Naive B cell (primary cell): ENCODE results near the gene ST7. TPM values are rescaled to one million over a fixed set of nuclear protein-coding genes. Genes with fewer than 3 reads are reported as not detected.

Experiments
- ATAC-seq, 2 donors: fragments of 150-1000 bp; cut with Tn5 transposase; 2 replicates each; pipeline ENCODE4 v1.10.0; 2021; ENCODE audit warnings: low read depth in 2 of 2, mild to moderate bottlenecking in 2 of 2, moderate library complexity in 2 of 2
- DNase-seq: peaks from one replicate; pipeline ENCODE4 v3.0.0; 2022
- H3K27ac Mint-ChIP-seq, 6 donors: one replicate each; pipeline ENCODE4 v1.8.0; 2020 to 2022; ENCODE audit warnings: mild to moderate bottlenecking in 6 of 6, mixed read lengths in 6 of 6, moderate library complexity in 5 of 6, inconsistent platforms in 2 of 6
- H3K27me3 Mint-ChIP-seq, 3 donors: one replicate each; pipeline ENCODE4 v1.8.0; 2021 to 2022; ENCODE audit warnings: mixed read lengths in 3 of 3, mild to moderate bottlenecking in 1 of 3
- H3K36me3 Mint-ChIP-seq, 2 donors: one replicate each; pipeline ENCODE4 v1.8.0; 2020 to 2022; ENCODE audit warnings: mixed read lengths in 2 of 2, inconsistent platforms in 1 of 2, mild to moderate bottlenecking in 1 of 2
- H3K4me1 Mint-ChIP-seq, 3 donors: one replicate each; pipeline ENCODE4 v1.8.0; 2020 to 2022; ENCODE audit warnings: mixed read lengths in 3 of 3, inconsistent platforms in 1 of 3, mild to moderate bottlenecking in 1 of 3, moderate library complexity in 1 of 3
- H3K4me3 Mint-ChIP-seq, 8 donors: one replicate each; pipeline ENCODE4 v1.8.0; 2020 to 2022; ENCODE audit warnings: mild to moderate bottlenecking in 8 of 8, mixed read lengths in 8 of 8, moderate library complexity in 8 of 8, inconsistent platforms in 2 of 8
- H3K9me3 Mint-ChIP-seq, 7 donors: one replicate each; pipeline ENCODE4 v1.8.0; 2020 to 2022; ENCODE audit warnings: mixed read lengths in 7 of 7, mild to moderate bottlenecking in 5 of 7, inconsistent platforms in 2 of 7, moderate library complexity in 1 of 7
- polyA plus RNA-seq, 6 donors: library from polyadenylated mRNA; unstranded; fragments of 300-500 nt; fragmentation: Illumina TruSeq; gene quantifications; one replicate each; pipeline ENCODE4 v1.2.3, GENCODE V29; 2021; ENCODE audit warnings: low read depth in 6 of 6

The ST7 gene
- polyA plus RNA-seq, 6 donors from 2014 or later: 0.49 to 3.7 (median 0.63) TPM; not detected in 1

GRCh38 chr7:117184367-117184766 lies 231.1 kb downstream of the ST7 start:
- Mint-ChIP-seq H3K27ac (no peak overlapping the region), H3K27me3 (no peaks in the 10 kb centered on the region), H3K4me3 (no peak overlapping the region), H3K9me3 (peaks cover 0 to 3% (median 0%) of the 10 kb centered on the region in 7 donors), H3K4me1 (no peaks in the 10 kb centered on the region), H3K36me3 (no peaks in the 10 kb centered on the region)
- no peak for ATAC-seq
- no peak for DNase-seq

GRCh38 chr7:117185124-117185523 lies 231.8 kb downstream of the ST7 start:
- H3K36me3 Mint-ChIP-seq: no peaks in the 10 kb centered on the region
- H3K9me3 Mint-ChIP-seq: peaks cover 0 to 3% (median 0%) of the 10 kb centered on the region in 7 donors
- H3K4me1 Mint-ChIP-seq: no peaks in the 10 kb centered on the region
- no peak overlapping the region for H3K27ac Mint-ChIP-seq
- no peak overlapping the region for H3K4me3 Mint-ChIP-seq
- no peaks in the 10 kb centered on the region for H3K27me3 Mint-ChIP-seq
- DNase-seq (no peak), ATAC-seq (no peak)

- peaks cover 0 to 3% (median 0%) of the 10 kb centered on the region in 7 donors for H3K9me3 Mint-ChIP-seq
- H3K4me3 Mint-ChIP-seq: no peak overlapping the region
- no peak for ATAC-seq
- no peak overlapping the region for H3K27ac Mint-ChIP-seq
- DNase-seq: no peak
- H3K4me1 Mint-ChIP-seq: no peaks in the 10 kb centered on the region
- H3K27me3 Mint-ChIP-seq: no peaks in the 10 kb centered on the region
- no peaks in the 10 kb centered on the region for H3K36me3 Mint-ChIP-seq
These were observed 233.1 kb downstream of the ST7 start for GRCh38 chr7:117186218-117187010.

- no peak for ATAC-seq
- H3K9me3 Mint-ChIP-seq: peaks cover 0 to 2% (median 0%) of the 10 kb centered on the region in 7 donors
- H3K27me3 Mint-ChIP-seq: no peaks in the 10 kb centered on the region
- no peaks in the 10 kb centered on the region for H3K36me3 Mint-ChIP-seq
- H3K27ac Mint-ChIP-seq: no peak overlapping the region
- no peak overlapping the region for H3K4me3 Mint-ChIP-seq
- H3K4me1 Mint-ChIP-seq: no peaks in the 10 kb centered on the region
- DNase-seq: no peak
These were observed 235.1 kb downstream of the ST7 start for GRCh38 chr7:117188376-117188775.

- H3K9me3 Mint-ChIP-seq: no peaks in the 10 kb centered on the region
- H3K4me3 Mint-ChIP-seq: no peak overlapping the region
- no peak overlapping the region for H3K27ac Mint-ChIP-seq
- H3K4me1 Mint-ChIP-seq: no peaks in the 10 kb centered on the region
- ATAC-seq (no peak), DNase-seq (no peak)
- H3K36me3 Mint-ChIP-seq: no peaks in the 10 kb centered on the region
- no peaks in the 10 kb centered on the region for H3K27me3 Mint-ChIP-seq
These were observed 235.8 kb downstream of the ST7 start for GRCh38 chr7:117188949-117189592.

- Mint-ChIP-seq H3K27ac (no peak overlapping the region), H3K9me3 (no peaks in the 10 kb centered on the region), H3K27me3 (no peaks in the 10 kb centered on the region), H3K4me3 (no peak overlapping the region), H3K4me1 (no peaks in the 10 kb centered on the region), H3K36me3 (no peaks in the 10 kb centered on the region)
- DNase-seq (no peak), ATAC-seq (no peak)
These were observed 236.8 kb downstream of the ST7 start for GRCh38 chr7:117190104-117190503.

GRCh38 chr7:117190746-117191435 lies 237.6 kb downstream of the ST7 start:
- DNase-seq (no peak), ATAC-seq (no peak)
- H3K9me3 Mint-ChIP-seq: no peaks in the 10 kb centered on the region
- no peaks in the 10 kb centered on the region for H3K27me3 Mint-ChIP-seq
- no peak overlapping the region for H3K27ac Mint-ChIP-seq
- H3K4me1 Mint-ChIP-seq: no peaks in the 10 kb centered on the region
- no peak overlapping the region for H3K4me3 Mint-ChIP-seq
- no peaks in the 10 kb centered on the region for H3K36me3 Mint-ChIP-seq

- Mint-ChIP-seq H3K4me3 (no peak overlapping the region), H3K27ac (no peak overlapping the region), H3K36me3 (no peaks in the 10 kb centered on the region), H3K27me3 (no peaks in the 10 kb centered on the region), H3K4me1 (no peaks in the 10 kb centered on the region), H3K9me3 (no peaks in the 10 kb centered on the region)
- no peak for ATAC-seq
- no peak for DNase-seq
These were observed 238.8 kb downstream of the ST7 start for GRCh38 chr7:117192108-117192507.

GRCh38 chr7:117193564-117193963 lies 240.3 kb downstream of the ST7 start:
- no peak for ATAC-seq
- Mint-ChIP-seq H3K27me3 (no peaks in the 10 kb centered on the region), H3K27ac (no peak overlapping the region), H3K4me1 (no peaks in the 10 kb centered on the region), H3K9me3 (no peaks in the 10 kb centered on the region), H3K36me3 (no peaks in the 10 kb centered on the region), H3K4me3 (no peak overlapping the region)
- no peak for DNase-seq

GRCh38 chr7:117194445-117194844 lies 241.1 kb downstream of the ST7 start:
- no peak for ATAC-seq
- Mint-ChIP-seq H3K4me1 (no peaks in the 10 kb centered on the region), H3K27me3 (no peaks in the 10 kb centered on the region), H3K9me3 (no peaks in the 10 kb centered on the region), H3K36me3 (no peaks in the 10 kb centered on the region), H3K27ac (no peak overlapping the region), H3K4me3 (no peak overlapping the region)
- DNase-seq: no peak

GRCh38 chr7:117195361-117196029 lies 242.2 kb downstream of the ST7 start:
- Mint-ChIP-seq H3K4me3 (no peak overlapping the region), H3K27me3 (no peaks in the 10 kb centered on the region), H3K27ac (no peak overlapping the region), H3K9me3 (no peaks in the 10 kb centered on the region), H3K4me1 (no peaks in the 10 kb centered on the region), H3K36me3 (no peaks in the 10 kb centered on the region)
- DNase-seq: no peak
- ATAC-seq: no peak

GRCh38 chr7:117200132-117200531 lies 246.8 kb downstream of the ST7 start:
- no peak for ATAC-seq
- Mint-ChIP-seq H3K27ac (no peak overlapping the region), H3K27me3 (no peaks in the 10 kb centered on the region), H3K36me3 (no peaks in the 10 kb centered on the region), H3K4me1 (no peaks in the 10 kb centered on the region), H3K9me3 (no peaks in the 10 kb centered on the region), H3K4me3 (no peak overlapping the region)
- no peak for DNase-seq

- H3K4me1 Mint-ChIP-seq: no peaks in the 10 kb centered on the region
- H3K4me3 Mint-ChIP-seq: no peak overlapping the region
- no peaks in the 10 kb centered on the region for H3K36me3 Mint-ChIP-seq
- no peak overlapping the region for H3K27ac Mint-ChIP-seq
- H3K9me3 Mint-ChIP-seq: no peaks in the 10 kb centered on the region
- no peak for DNase-seq
- no peak for ATAC-seq
- H3K27me3 Mint-ChIP-seq: no peaks in the 10 kb centered on the region
These were observed 247.6 kb downstream of the ST7 start for GRCh38 chr7:117200786-117201458.
